ENCODE results near the gene RASSF10.

The RASSF10 gene

DNA sequence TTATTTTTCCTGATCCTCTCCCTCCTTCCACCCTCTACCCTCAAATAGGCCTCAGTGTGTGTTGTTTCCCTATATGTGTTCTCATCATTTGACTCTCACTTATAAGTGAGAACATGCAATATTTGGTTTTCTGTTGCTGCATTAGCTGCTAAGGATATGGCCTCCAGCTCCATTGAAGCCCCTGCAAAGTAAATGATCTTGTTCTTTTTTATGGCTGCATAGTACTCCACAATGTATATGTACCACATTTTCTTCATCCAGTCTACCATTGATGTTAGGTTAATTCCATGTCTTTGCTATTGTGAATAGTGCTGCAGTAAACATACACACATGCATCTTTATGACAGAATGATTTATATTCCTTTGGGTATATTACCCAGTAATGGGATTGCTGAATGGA, 13.3 kb upstream of the RASSF10 start:
- TF ChIP-seq, protein P1, sequence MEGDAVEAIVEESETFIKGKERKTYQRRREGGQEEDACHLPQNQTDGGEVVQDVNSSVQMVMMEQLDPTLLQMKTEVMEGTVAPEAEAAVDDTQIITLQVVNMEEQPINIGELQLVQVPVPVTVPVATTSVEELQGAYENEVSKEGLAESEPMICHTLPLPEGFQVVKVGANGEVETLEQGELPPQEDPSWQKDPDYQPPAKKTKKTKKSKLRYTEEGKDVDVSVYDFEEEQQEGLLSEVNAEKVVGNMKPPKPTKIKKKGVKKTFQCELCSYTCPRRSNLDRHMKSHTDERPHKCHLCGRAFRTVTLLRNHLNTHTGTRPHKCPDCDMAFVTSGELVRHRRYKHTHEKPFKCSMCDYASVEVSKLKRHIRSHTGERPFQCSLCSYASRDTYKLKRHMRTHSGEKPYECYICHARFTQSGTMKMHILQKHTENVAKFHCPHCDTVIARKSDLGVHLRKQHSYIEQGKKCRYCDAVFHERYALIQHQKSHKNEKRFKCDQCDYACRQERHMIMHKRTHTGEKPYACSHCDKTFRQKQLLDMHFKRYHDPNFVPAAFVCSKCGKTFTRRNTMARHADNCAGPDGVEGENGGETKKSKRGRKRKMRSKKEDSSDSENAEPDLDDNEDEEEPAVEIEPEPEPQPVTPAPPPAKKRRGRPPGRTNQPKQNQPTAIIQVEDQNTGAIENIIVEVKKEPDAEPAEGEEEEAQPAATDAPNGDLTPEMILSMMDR (IDR thresholded peaks at IDR 0.05; ENCODE audit: poor library complexity, severe bottlenecking), result no peak
- ATAC-seq (ENCODE audit: low read depth) (no peak), DNase-seq (ENCODE audit: low spot score) (no peak)
- Histone ChIP-seq H3K36me3 (ENCODE audit: low read depth) (no peaks in the 10 kb centered on the region), H3K27ac (ENCODE audit: poor library complexity, severe bottlenecking) (no peak overlapping the region), H3K4me3 (ENCODE audit: severe bottlenecking) (no peak overlapping the region), H3K4me1 (ENCODE audit: insufficient read depth, poor library complexity, severe bottlenecking) (peaks cover 7% of the 10 kb centered on the region), H3K9me3 (ENCODE audit: severe bottlenecking) (peaks cover 5% of the 10 kb centered on the region), H3K27me3 (ENCODE audit: insufficient read depth, poor library complexity, severe bottlenecking) (no peaks in the 10 kb centered on the region)

DNA sequence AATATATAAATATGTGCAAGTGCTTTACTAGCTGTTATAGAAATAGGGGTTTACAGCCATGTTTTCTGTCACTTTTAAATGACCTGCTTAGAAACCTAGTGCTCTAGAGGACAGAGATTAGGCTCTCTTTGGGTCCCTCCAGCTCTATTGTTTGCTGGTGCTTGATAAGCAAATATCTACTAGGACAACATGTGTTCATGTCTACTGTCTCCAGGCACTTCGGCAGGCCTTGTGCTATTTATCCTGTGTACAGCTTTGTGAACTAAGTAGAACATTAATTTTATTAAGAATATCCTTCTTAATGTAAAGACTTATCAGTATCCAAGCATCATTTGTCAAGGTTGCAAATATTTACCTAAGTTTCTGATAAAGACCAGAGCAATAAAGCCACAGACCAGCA, 11.9 kb upstream of the RASSF10 start:
- TF ChIP-seq, protein P1 (IDR thresholded peaks at IDR 0.05; ENCODE audit: poor library complexity, severe bottlenecking), result no peak
- no peak overlapping the region for H3K4me3 ChIP-seq (ENCODE audit: severe bottlenecking)
- no peaks in the 10 kb centered on the region for H3K27me3 ChIP-seq (ENCODE audit: insufficient read depth, poor library complexity, severe bottlenecking)
- peaks cover 5% of the 10 kb centered on the region for H3K9me3 ChIP-seq (ENCODE audit: severe bottlenecking)
- ATAC-seq (ENCODE audit: low read depth), result no peak
- DNase-seq (ENCODE audit: low spot score), result no peak
- H3K4me1 ChIP-seq (ENCODE audit: insufficient read depth, poor library complexity, severe bottlenecking), result peaks cover 7% of the 10 kb centered on the region
- H3K27ac ChIP-seq (ENCODE audit: poor library complexity, severe bottlenecking), result no peak overlapping the region
- no peaks in the 10 kb centered on the region for H3K36me3 ChIP-seq (ENCODE audit: low read depth)

DNA sequence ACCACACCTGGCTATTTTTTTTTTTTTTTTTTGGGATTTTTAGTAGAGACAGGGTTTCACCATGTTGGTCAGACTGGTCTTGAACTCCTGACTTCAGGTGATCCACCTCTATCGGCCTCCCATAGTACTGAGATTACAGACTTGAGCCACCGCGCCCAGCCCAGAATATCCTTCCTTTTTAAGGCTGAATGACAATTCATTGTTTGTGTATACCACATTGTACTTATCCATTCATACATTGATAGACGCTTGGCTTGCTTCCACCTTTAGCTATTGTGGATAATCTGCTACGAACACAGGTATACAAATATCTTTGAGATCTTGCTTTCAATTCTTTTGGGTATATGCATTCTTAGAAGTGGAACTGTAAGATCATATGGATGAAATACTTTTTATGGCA, 10.8 kb upstream of the RASSF10 start:
- ATAC-seq (ENCODE audit: low read depth) (no peak), DNase-seq (ENCODE audit: low spot score) (no peak)
- TF ChIP-seq, protein P1 (IDR thresholded peaks at IDR 0.05; ENCODE audit: poor library complexity, severe bottlenecking), result no peak
- Histone ChIP-seq H3K27ac (ENCODE audit: poor library complexity, severe bottlenecking) (no peak overlapping the region), H3K27me3 (ENCODE audit: insufficient read depth, poor library complexity, severe bottlenecking) (no peaks in the 10 kb centered on the region), H3K4me3 (ENCODE audit: severe bottlenecking) (no peak overlapping the region), H3K9me3 (ENCODE audit: severe bottlenecking) (peaks cover 5% of the 10 kb centered on the region), H3K36me3 (ENCODE audit: low read depth) (no peaks in the 10 kb centered on the region), H3K4me1 (ENCODE audit: insufficient read depth, poor library complexity, severe bottlenecking) (peaks cover 7% of the 10 kb centered on the region)

DNA sequence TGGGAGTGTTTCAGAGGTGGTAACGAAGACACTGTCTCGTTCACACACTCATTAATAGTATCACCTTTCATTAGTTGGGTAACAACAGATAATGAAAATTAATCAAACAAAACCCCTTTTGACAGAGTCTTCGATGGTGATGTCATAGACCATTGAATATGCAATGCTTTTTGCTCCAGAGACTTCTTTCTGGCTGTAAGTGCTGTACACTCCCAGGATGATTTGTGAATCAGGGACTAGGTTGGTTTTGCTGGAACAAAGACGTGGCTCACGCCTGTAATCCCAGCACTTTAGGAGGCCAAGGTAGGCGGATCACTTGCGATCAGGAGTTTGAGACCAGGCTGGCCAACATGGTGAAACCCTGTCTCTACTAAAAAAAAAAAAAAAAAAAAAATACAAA, 9.5 kb upstream of the RASSF10 start:
- Histone ChIP-seq H3K27ac (ENCODE audit: poor library complexity, severe bottlenecking) (no peak overlapping the region), H3K4me3 (ENCODE audit: severe bottlenecking) (no peak overlapping the region), H3K9me3 (ENCODE audit: severe bottlenecking) (peaks cover 5% of the 10 kb centered on the region), H3K27me3 (ENCODE audit: insufficient read depth, poor library complexity, severe bottlenecking) (no peaks in the 10 kb centered on the region), H3K4me1 (ENCODE audit: insufficient read depth, poor library complexity, severe bottlenecking) (no peaks in the 10 kb centered on the region), H3K36me3 (ENCODE audit: low read depth) (no peaks in the 10 kb centered on the region)
- TF ChIP-seq, protein P1 (IDR thresholded peaks at IDR 0.05; ENCODE audit: poor library complexity, severe bottlenecking), result no peak
- DNase-seq (ENCODE audit: low spot score) (no peak), ATAC-seq (ENCODE audit: low read depth) (no peak)

DNA sequence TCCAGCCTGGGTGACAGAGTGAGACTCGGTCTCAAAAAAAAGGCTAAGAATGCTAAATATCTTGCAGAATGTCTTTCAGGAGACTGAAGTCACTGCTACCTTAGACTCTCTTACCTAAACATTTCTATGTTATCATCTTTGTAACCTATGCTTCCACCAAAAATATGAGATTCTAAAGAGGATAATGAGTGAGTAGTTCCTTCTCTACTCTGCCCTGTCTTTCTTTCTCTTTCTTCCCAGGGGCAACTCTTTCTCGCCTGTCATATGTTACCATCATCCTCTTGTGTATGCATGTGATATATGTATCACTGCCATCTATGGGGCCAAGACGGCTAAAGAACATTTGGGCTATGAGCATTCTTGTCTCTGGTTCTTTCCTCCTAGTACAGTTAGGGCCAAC, 9.0 kb upstream of the RASSF10 start:
- H3K27me3 ChIP-seq (ENCODE audit: insufficient read depth, poor library complexity, severe bottlenecking), result no peaks in the 10 kb centered on the region
- DNase-seq (ENCODE audit: low spot score), result no peak

More for the DNA sequence above, 9.0 kb upstream of the RASSF10 start:
- TF ChIP-seq, protein P1 (IDR thresholded peaks at IDR 0.05; ENCODE audit: poor library complexity, severe bottlenecking), result no peak
- no peaks in the 10 kb centered on the region for H3K4me1 ChIP-seq (ENCODE audit: insufficient read depth, poor library complexity, severe bottlenecking)
- H3K9me3 ChIP-seq (ENCODE audit: severe bottlenecking), result peaks cover 5% of the 10 kb centered on the region
- ATAC-seq (ENCODE audit: low read depth), result no peak
- H3K36me3 ChIP-seq (ENCODE audit: low read depth), result no peaks in the 10 kb centered on the region
- H3K27ac ChIP-seq (ENCODE audit: poor library complexity, severe bottlenecking), result no peak overlapping the region
- no peak overlapping the region for H3K4me3 ChIP-seq (ENCODE audit: severe bottlenecking)

Data from RWPE2 (cell line).